ENCODE measurements around the gene RFX1. TPM values are rescaled to one million over a fixed set of nuclear protein-coding genes. Genes with fewer than 3 reads are reported as not detected.
A peak's percentile ranks its signal among the peaks of the same experiment; 100 is the strongest.
"Not testable (repeated sequence)": the region's sequence is repeated elsewhere in the genome, so short reads cannot be mapped to it uniquely, and the experiment has no call there.

Gene RFX1
- total RNA-seq, 1 donor from 2014 or later = 4.7 TPM

DNA sequence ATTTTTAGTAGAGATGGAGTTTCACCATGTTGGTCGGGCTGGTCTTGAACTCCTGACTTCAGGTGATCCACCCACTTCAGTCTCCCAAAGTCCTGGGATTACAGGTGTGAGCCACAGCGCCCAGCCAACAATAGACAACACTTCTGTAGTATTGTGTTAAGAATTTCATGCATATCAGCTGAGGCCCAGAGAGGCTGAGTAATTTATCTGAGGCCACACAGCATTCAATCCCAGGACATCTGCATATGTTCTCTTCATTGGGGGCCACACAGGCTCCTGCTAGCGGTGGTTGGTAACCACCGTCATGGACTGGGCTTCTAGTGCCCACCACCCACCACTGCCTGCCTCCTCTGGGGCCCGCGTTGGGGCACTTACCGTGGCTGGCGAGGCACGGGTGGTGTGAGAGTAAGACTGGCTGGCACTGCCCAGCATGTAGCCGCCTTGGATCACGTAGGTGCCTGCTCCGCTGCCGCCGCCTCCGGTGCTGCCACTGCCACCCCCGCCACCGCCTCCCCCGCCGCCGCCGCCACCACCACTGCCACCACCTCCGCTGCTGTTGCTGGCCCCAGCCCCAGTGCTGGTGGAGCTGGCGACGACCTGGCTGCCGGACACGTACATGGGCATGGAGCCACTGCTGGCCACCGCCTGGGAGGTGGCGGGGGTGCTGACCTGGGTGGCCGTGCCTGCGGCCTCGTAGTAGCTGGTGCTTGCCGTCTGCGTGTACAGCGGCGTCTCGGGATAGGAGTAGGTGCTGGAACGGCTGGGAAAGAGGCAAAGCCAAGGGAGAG, 33.6 kb downstream of the RFX1 start:
- peaks cover 21 to 36% (median 30%) of the 10 kb centered on the region in 3 donors for H3K36me3 ChIP-seq (ENCODE audit: control insufficient read depth in 3 of 3, insufficient read depth in 3 of 3, low read length in 3 of 3)
- H3K27me3 ChIP-seq (ENCODE audit: control insufficient read depth in 3 of 3, insufficient read depth in 3 of 3, low read length in 3 of 3) = no peaks in the 10 kb centered on the region
- H3K27ac ChIP-seq (ENCODE audit: low read depth, low read length) = no peak overlapping the region
- H3K4me3 ChIP-seq (ENCODE audit: low read length in 3 of 3) = no peak overlapping the region
- H3K9ac ChIP-seq (ENCODE audit: low read depth in 1 of 3, low read length in 3 of 3) = peak overlapping the region in 1 of 3 donors; percentile 25
- H3K4me1 ChIP-seq (ENCODE audit: control insufficient read depth in 3 of 3, insufficient read depth in 3 of 3, low read length in 3 of 3) = peaks cover 14 to 25% (median 19%) of the 10 kb centered on the region in 3 donors
- no peaks in the 10 kb centered on the region for H3K9me3 ChIP-seq (ENCODE audit: control insufficient read depth in 3 of 3, low read length in 3 of 3)

DNA sequence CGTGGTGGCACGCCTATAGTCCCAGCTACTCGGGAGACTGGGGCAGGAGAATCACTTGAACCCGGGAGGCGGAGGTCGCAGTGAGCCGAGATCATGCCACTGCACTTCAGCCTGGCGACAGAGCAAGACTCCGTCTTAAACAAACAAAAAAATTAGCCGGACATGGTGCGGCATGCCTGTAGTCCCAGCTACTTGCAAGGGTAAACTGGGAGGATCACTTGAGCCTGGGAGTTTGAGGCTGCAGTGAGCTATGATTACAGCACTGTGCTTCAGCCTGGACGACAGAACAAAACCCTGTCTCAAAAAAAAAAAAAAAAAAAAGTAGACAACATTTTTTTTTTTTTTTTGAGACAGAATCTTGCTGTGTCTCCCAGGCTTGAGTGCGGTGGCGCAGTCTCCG, 34.3 kb downstream of the RFX1 start:
- H3K4me1 ChIP-seq (ENCODE audit: control insufficient read depth in 3 of 3, insufficient read depth in 3 of 3, low read length in 3 of 3) = peaks cover 14 to 25% (median 19%) of the 10 kb centered on the region in 3 donors
- H3K27ac ChIP-seq (ENCODE audit: low read depth, low read length); H3K4me3 ChIP-seq (ENCODE audit: low read length in 3 of 3); H3K9me3 ChIP-seq (ENCODE audit: control insufficient read depth in 3 of 3, low read length in 3 of 3); H3K9ac ChIP-seq (ENCODE audit: low read depth in 1 of 3, low read length in 3 of 3); H3K27me3 ChIP-seq (ENCODE audit: control insufficient read depth in 3 of 3, insufficient read depth in 3 of 3, low read length in 3 of 3): not testable (repeated sequence)
- H3K36me3 ChIP-seq (ENCODE audit: control insufficient read depth in 3 of 3, insufficient read depth in 3 of 3, low read length in 3 of 3) = peaks cover 24 to 39% (median 31%) of the 10 kb centered on the region in 3 donors

DNA sequence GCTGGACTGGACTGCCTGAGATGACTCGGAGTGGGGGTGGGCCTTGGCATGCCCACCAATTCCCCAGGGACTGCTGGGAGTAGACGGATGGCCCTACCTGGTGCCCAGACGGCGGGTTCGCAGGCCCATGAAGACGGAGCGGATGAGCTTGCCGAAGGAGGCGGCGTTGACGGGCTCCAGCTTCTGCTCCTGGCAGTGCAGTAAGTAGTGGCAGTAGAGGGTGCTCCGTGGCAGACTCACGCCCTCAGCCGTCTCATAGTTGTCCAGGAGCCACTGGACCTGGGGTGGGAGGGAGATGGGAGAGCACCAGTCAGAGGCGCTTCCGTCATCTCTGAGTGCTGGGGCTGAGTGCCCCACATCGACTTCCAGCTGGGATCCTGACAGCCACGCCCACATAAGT, 36.2 kb downstream of the RFX1 start:
- Histone ChIP-seq H3K9ac (ENCODE audit: low read depth in 1 of 3, low read length in 3 of 3) (no peak overlapping the region), H3K36me3 (ENCODE audit: control insufficient read depth in 3 of 3, insufficient read depth in 3 of 3, low read length in 3 of 3) (peaks cover 36 to 54% (median 44%) of the 10 kb centered on the region in 3 donors), H3K27me3 (ENCODE audit: control insufficient read depth in 3 of 3, insufficient read depth in 3 of 3, low read length in 3 of 3) (no peaks in the 10 kb centered on the region), H3K4me3 (ENCODE audit: low read length in 3 of 3) (no peak overlapping the region), H3K27ac (ENCODE audit: low read depth, low read length) (no peak overlapping the region), H3K4me1 (ENCODE audit: control insufficient read depth in 3 of 3, insufficient read depth in 3 of 3, low read length in 3 of 3) (peaks cover 0 to 6% (median 0%) of the 10 kb centered on the region in 3 donors), H3K9me3 (ENCODE audit: control insufficient read depth in 3 of 3, low read length in 3 of 3) (no peaks in the 10 kb centered on the region)

DNA sequence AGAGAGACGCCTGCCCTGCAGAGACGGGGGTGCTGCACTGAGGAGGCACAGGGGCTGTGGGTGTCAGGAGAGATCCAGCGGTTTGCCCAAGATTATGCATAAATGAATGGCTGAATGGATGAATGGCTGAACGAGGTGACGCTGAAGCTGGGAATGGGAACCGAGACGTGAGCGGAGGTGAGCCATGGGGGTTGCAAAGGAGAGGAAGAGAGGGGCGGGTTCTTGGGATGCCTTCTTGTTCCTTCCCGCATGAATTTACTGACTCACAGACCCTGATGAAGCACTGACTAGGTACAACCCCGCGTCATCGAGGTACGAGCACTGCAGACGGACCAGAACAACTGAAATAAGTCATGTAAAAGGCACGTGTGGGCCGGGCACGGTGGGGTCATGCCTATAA, 37.1 kb downstream of the RFX1 start:
- peaks cover 0 to under 1% (median 0%) of the 10 kb centered on the region in 3 donors for H3K4me1 ChIP-seq (ENCODE audit: control insufficient read depth in 3 of 3, insufficient read depth in 3 of 3, low read length in 3 of 3)
- H3K36me3 ChIP-seq (ENCODE audit: control insufficient read depth in 3 of 3, insufficient read depth in 3 of 3, low read length in 3 of 3) = peaks cover 34 to 53% (median 47%) of the 10 kb centered on the region in 3 donors
- no peak overlapping the region for H3K27ac ChIP-seq (ENCODE audit: low read depth, low read length)
- H3K9me3 ChIP-seq (ENCODE audit: control insufficient read depth in 3 of 3, low read length in 3 of 3) = no peaks in the 10 kb centered on the region
- H3K27me3 ChIP-seq (ENCODE audit: control insufficient read depth in 3 of 3, insufficient read depth in 3 of 3, low read length in 3 of 3) = no peaks in the 10 kb centered on the region
- no peak overlapping the region for H3K9ac ChIP-seq (ENCODE audit: low read depth in 1 of 3, low read length in 3 of 3)
- no peak overlapping the region for H3K4me3 ChIP-seq (ENCODE audit: low read length in 3 of 3)

DNA sequence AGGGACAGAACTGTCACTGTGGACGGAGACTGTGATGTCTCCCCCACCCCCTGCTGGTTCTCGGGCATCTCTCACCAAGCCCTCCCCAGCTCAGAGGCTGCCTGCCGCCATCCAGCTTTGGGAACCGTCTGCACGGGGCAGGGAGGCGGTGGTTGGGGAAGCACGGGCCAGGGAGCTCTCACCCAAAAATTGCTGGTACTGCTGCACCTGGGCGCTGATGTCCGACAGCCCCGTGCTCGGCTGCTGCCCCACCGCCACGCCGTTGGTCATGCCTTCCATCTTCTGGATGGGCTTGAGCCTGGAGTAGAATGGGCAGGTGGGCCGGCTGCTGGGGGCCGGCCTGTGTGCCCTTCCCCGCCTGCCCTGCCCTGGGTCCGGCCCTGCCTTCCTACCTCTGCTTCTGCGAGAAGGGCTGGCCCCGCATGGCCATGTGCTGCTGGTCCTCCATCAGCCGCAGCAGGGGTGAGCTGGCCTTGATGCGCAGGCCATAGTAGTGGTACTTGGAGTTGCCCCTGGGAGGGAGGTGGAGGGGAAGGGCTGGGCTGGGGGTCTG, 37.7 kb downstream of the RFX1 start:
- Histone ChIP-seq H3K27me3 (ENCODE audit: control insufficient read depth in 3 of 3, insufficient read depth in 3 of 3, low read length in 3 of 3) (no peaks in the 10 kb centered on the region), H3K27ac (ENCODE audit: low read depth, low read length) (no peak overlapping the region), H3K4me3 (ENCODE audit: low read length in 3 of 3) (no peak overlapping the region), H3K9me3 (ENCODE audit: control insufficient read depth in 3 of 3, low read length in 3 of 3) (no peaks in the 10 kb centered on the region), H3K9ac (ENCODE audit: low read depth in 1 of 3, low read length in 3 of 3) (no peak overlapping the region), H3K4me1 (ENCODE audit: control insufficient read depth in 3 of 3, insufficient read depth in 3 of 3, low read length in 3 of 3) (no peaks in the 10 kb centered on the region), H3K36me3 (ENCODE audit: control insufficient read depth in 3 of 3, insufficient read depth in 3 of 3, low read length in 3 of 3) (peaks cover 33 to 53% (median 47%) of the 10 kb centered on the region in 3 donors)

DNA sequence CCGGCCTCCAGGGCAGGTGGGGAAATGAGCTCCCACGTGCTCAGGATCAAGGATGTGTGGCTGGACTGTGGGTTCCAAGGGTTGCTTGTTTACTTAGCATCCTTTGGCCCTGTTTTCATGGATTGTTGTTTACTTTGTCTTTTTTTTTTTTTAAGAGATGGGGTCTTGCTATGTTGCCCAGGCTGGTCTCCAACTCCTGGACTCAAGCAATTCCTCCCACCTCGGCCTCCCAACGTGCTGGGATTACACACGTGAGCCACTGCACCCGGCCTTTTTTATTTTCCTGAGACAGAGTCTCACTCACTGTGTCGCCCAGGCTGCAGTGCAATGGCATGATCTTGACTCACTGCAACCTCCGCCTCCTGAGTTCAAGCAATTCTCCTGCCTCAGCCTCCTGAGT, 38.9 kb downstream of the RFX1 start:
- H3K9ac ChIP-seq (ENCODE audit: low read depth in 1 of 3, low read length in 3 of 3); H3K4me3 ChIP-seq (ENCODE audit: low read length in 3 of 3); H3K9me3 ChIP-seq (ENCODE audit: control insufficient read depth in 3 of 3, low read length in 3 of 3); H3K27me3 ChIP-seq (ENCODE audit: control insufficient read depth in 3 of 3, insufficient read depth in 3 of 3, low read length in 3 of 3); H3K4me1 ChIP-seq (ENCODE audit: control insufficient read depth in 3 of 3, insufficient read depth in 3 of 3, low read length in 3 of 3); H3K27ac ChIP-seq (ENCODE audit: low read depth, low read length): not testable (repeated sequence)
- H3K36me3 ChIP-seq (ENCODE audit: control insufficient read depth in 3 of 3, insufficient read depth in 3 of 3, low read length in 3 of 3) = peaks cover 31 to 49% (median 43%) of the 10 kb centered on the region in 3 donors

DNA sequence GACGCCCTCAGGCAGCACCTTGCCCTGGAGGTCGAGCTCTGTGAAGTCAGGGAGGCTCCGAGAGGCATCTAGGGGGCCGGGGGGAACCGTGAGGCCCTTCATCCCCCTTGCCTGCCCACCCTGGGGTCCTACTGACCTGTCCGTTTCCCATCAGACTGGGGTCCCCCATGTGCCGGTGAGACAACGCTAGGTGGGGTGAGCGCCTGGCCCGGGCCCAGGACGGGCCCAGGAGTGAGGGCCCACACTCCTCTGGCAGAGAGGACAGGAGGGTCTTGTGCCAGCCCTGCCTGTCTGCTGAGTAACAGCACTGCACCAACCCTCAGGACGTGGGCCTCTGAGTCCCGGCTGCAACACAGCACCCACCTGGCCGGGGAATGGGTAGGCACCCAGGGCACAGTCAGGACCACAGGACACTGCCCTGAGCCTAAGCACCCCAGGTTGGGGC, 39.4 kb downstream of the RFX1 start:
- Histone ChIP-seq H3K4me1 (ENCODE audit: control insufficient read depth in 3 of 3, insufficient read depth in 3 of 3, low read length in 3 of 3) (no peaks in the 10 kb centered on the region), H3K9ac (ENCODE audit: low read depth in 1 of 3, low read length in 3 of 3) (no peak overlapping the region), H3K36me3 (ENCODE audit: control insufficient read depth in 3 of 3, insufficient read depth in 3 of 3, low read length in 3 of 3) (peaks cover 31 to 49% (median 41%) of the 10 kb centered on the region in 3 donors)

DNA sequence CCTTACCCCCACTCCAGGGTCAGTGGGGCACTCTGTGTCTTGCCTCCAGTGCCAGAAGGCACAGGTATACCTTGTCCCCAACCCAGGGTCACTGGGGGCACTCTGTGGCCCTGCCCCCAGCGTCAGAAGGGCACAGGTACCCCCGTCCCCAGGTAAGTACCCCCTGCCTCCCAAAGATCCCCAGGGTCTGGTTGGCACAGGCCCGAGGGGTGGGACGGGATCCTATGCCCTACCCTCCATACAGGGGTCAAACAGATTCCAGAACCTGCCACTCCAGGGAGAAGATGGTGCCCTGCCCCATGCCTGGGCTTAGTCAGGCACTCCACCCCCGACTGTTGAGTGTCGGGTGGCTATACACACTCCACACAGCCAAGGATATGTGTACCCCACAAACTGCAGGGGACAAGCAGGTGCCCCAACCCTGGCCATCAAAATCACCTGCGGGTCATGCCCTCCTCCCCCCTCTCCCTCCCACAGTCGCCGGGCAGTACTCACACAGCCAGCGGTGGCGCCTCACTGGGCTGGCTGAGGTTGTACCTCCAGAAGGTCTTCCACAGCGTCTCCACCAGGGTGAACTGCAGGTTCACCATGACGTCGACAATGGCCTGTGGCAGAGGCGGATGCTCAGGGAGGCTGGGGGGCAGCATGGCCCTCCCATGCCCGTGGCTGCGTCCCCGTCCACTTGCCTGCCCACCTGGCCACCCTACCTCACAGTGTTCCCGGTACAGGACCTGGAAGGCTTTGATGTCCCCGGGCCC, 40.0 kb downstream of the RFX1 start:
- H3K9me3 ChIP-seq (ENCODE audit: control insufficient read depth in 3 of 3, low read length in 3 of 3) = no peaks in the 10 kb centered on the region
- no peak overlapping the region for H3K4me3 ChIP-seq (ENCODE audit: low read length in 3 of 3)
- H3K9ac ChIP-seq (ENCODE audit: low read depth in 1 of 3, low read length in 3 of 3) = no peak overlapping the region
- H3K36me3 ChIP-seq (ENCODE audit: control insufficient read depth in 3 of 3, insufficient read depth in 3 of 3, low read length in 3 of 3) = peaks cover 31 to 45% (median 41%) of the 10 kb centered on the region in 3 donors
- H3K27ac ChIP-seq (ENCODE audit: low read depth, low read length) = no peak overlapping the region
- H3K4me1 ChIP-seq (ENCODE audit: control insufficient read depth in 3 of 3, insufficient read depth in 3 of 3, low read length in 3 of 3) = no peaks in the 10 kb centered on the region
- H3K27me3 ChIP-seq (ENCODE audit: control insufficient read depth in 3 of 3, insufficient read depth in 3 of 3, low read length in 3 of 3) = no peaks in the 10 kb centered on the region

More for the DNA sequence above, 39.4 kb downstream of the RFX1 start:
- Histone ChIP-seq H3K4me3 (ENCODE audit: low read length in 3 of 3) (no peak overlapping the region), H3K27me3 (ENCODE audit: control insufficient read depth in 3 of 3, insufficient read depth in 3 of 3, low read length in 3 of 3) (no peaks in the 10 kb centered on the region), H3K9me3 (ENCODE audit: control insufficient read depth in 3 of 3, low read length in 3 of 3) (no peaks in the 10 kb centered on the region), H3K27ac (ENCODE audit: low read depth, low read length) (no peak overlapping the region)

DNA sequence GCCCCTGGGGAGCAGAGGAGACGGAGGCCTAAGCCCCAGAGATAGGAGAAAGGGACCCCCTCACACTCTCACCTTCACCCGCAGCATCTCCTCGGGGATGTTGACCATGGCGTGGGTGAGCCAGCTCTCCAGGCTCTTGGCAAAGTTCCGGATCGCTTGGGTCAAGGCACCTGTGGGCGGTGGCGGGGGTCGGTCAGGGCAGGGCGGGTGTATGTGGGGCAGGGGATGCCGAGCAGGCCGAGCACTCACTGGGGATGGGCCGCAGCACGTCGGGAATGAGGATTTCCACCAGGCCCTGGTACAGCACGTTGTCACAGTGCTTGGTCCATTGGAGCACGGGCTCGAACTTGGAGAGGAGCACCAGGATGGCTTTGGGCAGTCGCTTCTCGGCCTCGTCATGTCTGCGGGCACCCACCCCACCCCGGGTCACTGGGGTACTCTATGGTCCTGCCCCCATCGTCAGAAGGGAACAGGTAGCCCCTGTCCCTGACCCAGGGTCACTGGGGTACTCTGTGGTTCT, 40.7 kb downstream of the RFX1 start:
- Histone ChIP-seq H3K27ac (ENCODE audit: low read depth, low read length) (no peak overlapping the region), H3K9ac (ENCODE audit: low read depth in 1 of 3, low read length in 3 of 3) (no peak overlapping the region), H3K4me1 (ENCODE audit: control insufficient read depth in 3 of 3, insufficient read depth in 3 of 3, low read length in 3 of 3) (no peaks in the 10 kb centered on the region), H3K36me3 (ENCODE audit: control insufficient read depth in 3 of 3, insufficient read depth in 3 of 3, low read length in 3 of 3) (peaks cover 35 to 50% (median 46%) of the 10 kb centered on the region in 3 donors), H3K9me3 (ENCODE audit: control insufficient read depth in 3 of 3, low read length in 3 of 3) (no peaks in the 10 kb centered on the region), H3K4me3 (ENCODE audit: low read length in 3 of 3) (no peak overlapping the region), H3K27me3 (ENCODE audit: control insufficient read depth in 3 of 3, insufficient read depth in 3 of 3, low read length in 3 of 3) (no peaks in the 10 kb centered on the region)

Measured in skeletal muscle tissue (tissue), 4 donors.